Hematopoietic multipotent progenitor cell treated with erythropoietin and hydrocortisone succinate and interleukin-3 and kit ligand, for 4 days (in vitro differentiated cells): ENCODE measurements around the gene KRTAP16-1.
A peak's percentile ranks its signal among the peaks of the same experiment; 100 is the strongest.
"Not testable (repeated sequence)": the region's sequence is repeated elsewhere in the genome, so short reads cannot be mapped to it uniquely, and the experiment has no call there.

ENCODE experiments used
- DNase-seq: peaks from one replicate; pipeline ENCODE4 v3.0.0-alpha.2; 2015

The KRTAP16-1 gene, protein sequence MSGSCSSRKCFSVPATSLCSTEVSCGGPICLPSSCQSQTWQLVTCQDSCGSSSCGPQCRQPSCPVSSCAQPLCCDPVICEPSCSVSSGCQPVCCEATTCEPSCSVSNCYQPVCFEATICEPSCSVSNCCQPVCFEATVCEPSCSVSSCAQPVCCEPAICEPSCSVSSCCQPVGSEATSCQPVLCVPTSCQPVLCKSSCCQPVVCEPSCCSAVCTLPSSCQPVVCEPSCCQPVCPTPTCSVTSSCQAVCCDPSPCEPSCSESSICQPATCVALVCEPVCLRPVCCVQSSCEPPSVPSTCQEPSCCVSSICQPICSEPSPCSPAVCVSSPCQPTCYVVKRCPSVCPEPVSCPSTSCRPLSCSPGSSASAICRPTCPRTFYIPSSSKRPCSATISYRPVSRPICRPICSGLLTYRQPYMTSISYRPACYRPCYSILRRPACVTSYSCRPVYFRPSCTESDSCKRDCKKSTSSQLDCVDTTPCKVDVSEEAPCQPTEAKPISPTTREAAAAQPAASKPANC

DNA sequence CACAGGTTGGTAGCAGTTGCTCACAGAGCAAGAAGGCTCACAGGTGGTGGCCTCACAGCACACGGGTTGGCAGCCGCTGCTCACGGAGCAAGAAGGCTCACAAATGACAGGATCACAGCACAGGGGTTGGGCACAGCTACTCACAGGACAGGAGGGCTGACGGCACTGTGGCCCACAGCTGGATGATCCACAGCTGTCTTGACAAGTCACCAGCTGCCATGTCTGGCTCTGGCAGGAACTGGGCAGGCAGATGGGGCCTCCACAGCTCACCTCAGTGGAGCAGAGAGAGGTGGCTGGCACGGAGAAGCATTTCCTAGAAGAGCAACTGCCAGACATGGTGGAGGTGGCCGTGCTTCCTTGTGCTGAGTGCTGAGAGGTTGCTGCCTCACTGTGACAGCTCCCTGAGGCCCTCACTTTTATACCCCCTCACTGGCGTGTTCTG is at the start of gene KRTAP16-1:
TSS of gene KRTAP16-1 (minus strand) at position 392 of the 442 bp plus-strand sequence. CDS start at position 336, 56 bp downstream.
- peak; percentile 58 for DNase-seq

DNA sequence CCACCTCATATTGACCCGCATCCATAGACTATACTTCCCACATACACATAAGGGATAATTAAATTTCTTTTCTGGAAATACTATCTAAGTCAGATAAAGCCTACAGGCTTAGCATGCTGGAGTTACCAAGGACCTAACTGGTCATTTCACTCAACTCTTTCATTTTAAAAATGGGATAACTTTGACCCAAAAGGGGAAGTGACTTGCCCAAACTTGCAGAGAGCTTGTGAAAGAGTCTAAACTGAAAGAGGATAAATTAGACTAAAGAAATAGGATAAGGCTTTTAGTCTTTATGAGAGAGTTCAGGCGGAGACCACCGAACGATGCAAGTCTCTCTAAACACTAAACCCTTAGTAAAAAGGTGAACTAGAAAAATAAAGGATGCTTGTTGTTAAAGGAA is 45.4 kb upstream of the KRTAP16-1 start:
- peak; percentile 22 for DNase-seq

DNA sequence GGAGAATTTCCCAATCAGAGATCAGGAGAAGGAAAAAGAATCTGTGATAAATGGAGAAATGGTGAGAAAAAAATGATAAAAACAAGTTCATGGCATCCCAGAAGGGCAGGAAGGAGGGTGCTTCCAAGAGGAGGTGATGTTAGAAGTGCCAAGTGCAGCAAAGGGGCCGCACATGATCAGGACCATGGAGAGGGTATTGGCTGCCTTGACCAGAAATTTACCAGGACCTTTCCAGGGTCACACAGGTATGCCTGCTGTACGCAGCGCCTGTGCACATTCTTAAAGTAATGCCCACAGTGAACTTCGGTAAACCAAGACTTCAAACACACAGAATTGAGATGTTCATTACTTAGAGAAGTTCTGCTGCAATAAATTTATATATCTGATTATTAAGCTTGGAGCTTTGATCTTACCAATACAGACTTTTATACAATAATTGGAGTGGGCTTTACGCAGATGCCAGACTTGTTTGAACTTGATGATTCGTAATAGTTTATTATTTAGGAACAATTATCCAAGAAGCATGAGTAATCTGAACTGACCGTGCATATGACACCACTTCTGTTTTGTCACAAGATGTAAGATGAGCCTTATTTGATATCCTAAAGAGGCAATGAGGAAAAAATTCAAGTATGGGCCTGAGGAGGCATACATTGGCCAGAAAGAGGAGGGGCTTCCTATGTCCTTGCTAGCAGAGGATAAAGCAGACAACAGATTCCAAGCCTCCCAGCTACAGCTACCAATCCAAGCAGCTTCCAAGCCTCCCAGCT is 43.7 kb upstream of the KRTAP16-1 start:
- DNase-seq: no peak

DNA sequence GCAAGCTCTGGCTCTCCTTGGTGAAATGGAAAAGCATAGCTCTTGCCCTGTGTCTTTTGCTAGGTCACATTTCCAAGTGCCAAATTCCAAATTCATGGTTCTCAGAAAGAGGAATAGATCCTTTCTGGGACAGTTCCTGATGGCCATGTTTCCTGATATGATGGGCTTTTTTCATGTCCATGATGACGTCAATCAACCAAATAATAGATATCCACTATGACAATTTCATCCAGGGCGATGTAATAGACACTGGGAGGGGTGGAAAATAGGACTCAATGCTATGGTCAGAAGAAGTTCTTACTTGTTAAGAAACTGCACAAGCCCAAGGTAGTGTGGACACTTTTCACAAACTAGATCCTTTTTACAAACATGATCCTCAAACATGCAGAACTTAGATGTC is 42.1 kb upstream of the KRTAP16-1 start:
- no peak for DNase-seq

DNA sequence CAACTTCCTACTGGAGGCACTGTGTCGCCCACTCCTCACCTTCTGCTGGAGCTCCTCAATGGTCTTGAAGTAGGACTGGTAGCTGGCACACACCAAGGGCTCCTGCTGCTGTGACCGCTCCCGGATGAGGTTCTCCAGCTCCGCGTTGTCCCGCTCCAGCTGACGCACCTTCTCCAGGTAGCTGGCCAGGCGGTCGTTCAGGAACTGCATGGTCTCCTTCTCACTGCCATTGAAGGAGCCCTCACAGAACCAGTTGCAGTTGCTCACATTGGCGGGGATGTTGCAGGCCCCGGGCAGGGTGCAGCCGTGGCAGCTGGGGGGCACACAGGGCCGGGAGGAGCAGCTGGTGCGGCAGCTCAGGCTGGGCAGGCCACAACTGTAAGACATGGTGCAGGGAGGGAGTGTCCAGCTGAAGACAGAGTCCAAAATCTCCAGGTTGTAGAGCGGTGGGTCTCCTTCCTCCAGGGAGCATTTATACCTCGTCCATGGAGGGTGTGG is 41.3 kb upstream of the KRTAP16-1 start, which contains the start of gene KRT33A:
TSS of gene KRT33A (minus strand) at position 448 of the 498 bp plus-strand sequence. CDS start at position 387, 61 bp downstream.
- DNase-seq: not testable (repeated sequence)

GRCh38 chr17:41347869-41348760 is 39.0 kb upstream of the KRTAP16-1 start:
- no peak for DNase-seq

GRCh38 chr17:41346421-41346820 is 37.3 kb upstream of the KRTAP16-1 start:
- DNase-seq: not testable (repeated sequence)

DNA sequence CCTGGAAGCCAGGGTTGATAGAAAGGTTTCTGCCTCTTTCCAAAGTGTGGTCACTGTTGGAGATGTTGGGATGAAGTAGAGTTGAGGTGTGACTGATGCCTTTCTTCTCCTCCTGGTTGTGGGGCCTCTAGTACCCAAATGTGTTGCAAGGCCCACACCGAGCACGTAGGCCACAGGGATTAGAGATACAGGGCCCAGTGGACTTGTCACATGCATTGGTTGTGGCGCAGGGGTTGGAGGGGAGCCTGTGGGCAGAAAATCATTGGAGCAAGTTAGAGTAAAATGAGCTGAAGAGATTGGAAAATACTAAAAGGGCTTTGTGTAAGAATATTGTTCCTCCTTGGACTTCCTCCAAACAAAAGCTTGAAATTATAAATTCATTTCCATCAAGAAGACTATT is 36.9 kb upstream of the KRTAP16-1 start:
- DNase-seq: no peak

DNA sequence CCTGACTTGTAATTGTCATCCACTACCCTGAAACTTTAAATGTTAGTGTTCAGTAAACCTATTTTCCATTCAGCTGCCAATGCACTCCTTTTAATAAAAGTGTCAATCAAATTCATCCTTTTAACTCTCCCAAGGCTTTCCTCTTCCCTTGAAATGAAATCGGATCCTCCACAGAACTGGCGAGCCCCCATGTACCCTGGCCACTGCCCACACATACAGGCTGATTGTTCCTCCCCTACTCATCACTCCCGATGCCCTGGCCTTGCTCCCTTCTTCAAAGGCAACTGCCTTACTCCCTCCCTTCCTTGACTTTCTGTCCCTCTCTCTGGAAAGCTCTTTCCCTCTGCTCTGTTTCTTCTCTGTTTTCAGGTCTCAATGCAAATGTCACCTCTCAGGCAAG is 33.9 kb upstream of the KRTAP16-1 start:
- no peak for DNase-seq

DNA sequence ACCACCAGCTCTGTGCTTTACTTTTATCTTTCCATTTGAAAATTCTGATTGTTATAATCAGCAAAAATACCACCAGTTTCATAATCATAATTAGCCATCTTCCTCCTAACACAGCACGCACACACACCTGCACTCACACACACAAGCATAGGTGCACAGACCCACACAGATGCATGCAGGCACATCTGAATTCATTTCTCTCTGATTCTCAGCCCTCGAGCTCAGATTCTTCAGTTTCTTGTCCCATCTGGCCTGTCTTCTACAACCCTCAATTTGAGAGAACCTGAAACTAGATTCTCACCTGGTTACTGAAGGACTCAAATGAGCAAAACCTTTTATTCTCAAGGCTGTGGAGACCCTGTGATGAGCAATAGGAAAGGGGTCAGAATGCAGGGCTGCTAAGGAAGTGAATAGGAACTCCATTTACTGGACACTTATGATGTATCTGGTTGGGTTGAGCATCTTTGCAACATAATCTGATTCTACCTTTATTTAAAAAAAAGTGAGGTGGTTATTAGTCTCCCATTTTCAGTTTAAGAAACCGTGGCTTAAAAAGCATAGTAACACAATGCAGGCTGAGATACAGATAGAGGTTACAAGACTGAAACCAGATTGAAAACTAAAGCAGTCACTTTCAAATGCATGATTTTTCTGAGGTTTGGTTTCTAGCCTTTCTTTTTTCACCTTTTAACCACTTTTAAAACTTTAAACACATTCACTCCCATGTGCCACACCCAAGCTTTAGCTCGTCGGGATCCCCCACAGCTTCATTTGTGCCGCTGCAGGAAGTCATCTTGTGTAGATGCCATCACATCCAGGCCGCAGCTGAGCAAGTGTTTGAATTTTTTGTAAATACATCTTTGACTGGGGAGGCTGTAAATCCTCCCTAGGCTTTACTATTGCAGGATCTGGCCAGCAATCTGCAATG is 32.1 kb upstream of the KRTAP16-1 start:
- no peak for DNase-seq

DNA sequence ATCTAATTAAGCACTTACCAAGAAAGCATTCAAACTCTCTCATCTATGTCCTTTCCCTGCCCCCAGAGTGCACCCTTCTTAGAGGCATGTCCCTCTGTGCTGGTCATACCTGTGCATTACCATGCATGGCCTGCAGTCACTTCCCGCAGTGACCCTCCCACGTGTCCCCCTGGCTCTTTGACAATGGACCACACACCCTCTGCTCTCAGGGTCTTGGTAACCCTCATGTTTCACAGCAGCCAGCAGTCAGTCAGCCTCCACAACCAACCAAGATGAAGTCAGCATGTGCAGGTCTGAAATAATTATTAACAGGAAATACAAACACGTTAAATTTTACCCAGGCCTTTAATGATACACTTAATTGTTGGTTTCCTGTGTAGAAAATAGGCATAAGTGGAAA is 31.4 kb upstream of the KRTAP16-1 start:
- no peak for DNase-seq

DNA sequence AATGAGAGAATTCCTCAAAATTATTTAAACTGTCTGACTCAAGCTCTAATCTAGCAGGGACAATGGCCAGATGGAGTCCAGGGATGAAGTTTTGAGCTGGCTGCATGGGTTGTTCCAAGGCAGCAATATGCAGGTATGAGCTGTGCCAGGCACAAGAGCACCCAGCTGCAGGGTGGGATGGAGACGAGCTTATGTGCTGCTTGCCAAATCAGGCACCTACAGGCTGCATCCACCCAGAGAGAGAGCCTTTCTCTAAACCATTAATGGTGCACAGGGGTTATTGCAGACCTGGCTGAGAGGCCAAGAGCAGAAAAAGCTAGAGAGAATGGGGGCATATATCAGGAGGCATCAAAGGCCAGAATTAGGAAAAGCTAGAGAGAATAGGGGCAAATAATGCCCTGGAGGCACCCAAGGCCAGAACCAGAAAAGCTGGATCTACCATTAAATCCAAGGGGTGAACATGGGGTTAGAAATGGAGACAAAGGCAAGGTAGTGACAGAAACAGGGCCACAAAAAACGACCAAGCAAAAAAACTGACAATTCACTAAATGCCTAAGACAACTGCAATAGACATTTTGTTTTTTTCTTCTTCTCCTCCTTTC is 30.6 kb upstream of the KRTAP16-1 start:
- DNase-seq: no peak

DNA sequence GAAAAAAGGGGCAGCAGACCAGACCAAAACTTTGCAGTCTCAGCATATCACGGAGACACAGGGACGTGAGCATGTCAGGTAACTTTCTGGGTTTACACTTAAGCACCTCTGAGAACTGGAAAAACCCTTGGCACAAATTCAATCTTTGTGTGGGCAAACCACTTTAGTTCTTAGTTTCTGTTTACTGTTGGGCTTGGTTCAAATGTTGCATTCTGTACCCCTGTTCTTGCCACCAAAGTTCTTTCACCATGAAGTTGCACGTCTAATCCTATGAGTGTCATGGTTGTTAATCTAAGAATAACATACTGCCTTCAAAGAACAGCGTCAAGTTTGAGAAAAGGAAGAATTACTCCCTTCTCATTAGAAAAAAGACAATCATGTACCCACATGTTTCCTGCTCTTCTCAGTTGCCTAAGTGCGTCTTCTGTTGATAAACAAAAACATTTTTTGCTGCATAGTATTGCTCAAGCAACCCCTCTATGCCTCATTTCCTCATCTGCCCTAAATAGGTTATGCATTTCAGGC is 29.9 kb upstream of the KRTAP16-1 start:
- DNase-seq: peak; percentile 6

GRCh38 chr17:41335747-41336146 is 26.6 kb upstream of the KRTAP16-1 start:
- no peak for DNase-seq

DNA sequence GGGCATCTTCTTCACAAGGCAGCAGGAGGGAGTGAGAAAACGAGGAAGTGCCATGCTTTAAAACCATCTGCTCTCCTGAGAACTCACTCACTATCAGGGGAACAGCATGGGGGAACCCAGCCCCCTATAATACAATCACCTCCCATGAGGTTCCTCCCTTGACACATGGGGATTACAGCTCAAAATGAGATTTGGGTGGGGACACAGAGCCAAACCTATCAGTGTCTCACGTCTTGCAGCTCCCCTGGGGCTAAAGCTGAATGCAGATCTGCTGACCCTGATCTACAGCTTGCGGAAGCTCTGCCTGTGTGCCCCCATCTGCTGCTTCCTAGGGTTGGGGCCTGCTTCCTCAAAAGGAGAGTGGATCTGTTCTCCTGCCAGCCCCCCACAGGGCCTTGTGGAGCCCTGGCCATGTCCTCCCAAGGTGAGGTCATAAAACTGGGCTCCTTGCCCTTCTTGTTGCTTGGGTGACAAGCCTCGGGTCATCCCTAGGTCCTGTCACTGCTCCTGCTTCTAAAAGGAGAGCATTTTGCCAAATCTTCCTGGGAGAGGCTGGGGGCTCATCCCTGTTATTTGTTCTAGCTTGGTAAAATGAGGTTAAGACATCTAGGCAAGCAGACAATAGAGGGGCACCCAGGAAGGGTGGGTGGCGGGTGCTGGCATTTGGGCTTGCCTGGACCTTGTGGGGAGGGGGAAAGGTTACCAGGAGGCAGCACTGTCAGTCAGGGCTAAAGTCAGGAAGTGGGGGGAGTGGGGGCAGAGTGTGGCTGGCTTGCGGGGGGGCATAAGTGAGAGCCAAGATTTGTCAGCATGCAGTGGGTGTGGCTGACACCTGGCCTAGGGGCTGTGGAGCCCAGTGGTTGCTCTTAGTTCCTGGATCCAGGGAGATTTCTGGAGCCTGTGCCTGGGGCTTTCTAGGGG is 25.5 kb upstream of the KRTAP16-1 start:
- peak; percentile 21 for DNase-seq

DNA sequence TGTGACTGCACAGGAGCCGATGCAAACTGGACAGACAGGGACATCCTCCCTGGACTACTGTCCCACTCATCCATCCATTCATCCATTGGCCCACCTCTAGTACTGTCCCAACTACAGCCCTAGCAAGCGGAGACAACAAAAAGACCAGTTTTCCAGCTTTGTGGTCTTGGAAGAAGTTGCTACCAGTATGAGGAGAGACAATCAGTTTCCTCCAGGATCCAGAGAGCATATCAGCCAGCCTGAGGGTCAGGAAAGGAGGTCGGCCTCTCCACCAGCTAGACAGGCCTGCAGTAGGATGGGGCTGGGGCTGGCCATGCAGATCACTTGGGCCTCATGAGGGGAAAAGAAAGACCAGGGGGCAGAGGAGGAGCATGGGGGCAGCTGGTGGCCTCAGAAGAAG is 24.7 kb upstream of the KRTAP16-1 start:
- DNase-seq: no peak

DNA sequence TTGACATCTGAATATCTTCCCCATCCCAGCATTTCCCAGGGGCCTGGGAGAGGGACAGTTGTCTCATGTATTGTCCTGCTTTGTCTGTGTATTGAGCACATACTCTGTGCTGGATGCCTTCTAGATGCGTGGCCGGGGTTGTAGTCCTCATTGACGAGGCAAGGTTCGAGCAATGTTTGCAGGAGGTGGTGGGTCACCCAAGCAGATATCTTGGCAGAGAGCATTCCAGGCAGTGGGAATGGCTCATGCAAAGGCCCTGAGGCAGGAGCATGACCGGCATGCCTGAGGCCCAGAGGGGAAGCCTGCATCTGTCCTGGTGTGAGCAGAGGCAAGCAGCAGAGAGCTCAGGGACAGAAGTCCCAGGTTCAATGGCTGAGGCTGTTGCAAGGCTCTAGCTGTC is 24.0 kb upstream of the KRTAP16-1 start:
- DNase-seq: no peak

DNA sequence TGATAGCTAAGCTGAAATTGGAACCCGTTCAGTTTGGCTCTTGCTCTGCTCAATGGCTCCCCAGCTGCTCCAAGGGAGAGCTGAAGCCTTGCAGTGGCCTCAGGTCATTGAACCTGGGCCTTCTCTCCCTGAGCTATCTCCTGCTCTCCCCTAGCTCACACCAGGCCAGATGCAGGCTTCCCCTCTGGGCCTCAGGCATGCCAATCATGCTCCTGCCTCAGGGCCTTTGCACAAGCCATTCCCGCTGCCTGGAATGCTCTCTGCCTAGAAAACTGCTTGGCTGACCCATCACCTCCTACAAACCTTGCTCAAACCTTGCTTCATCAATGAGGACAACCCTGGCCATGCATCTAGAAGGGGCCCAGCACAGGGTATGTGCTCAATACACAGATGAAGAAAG is 23.1 kb upstream of the KRTAP16-1 start:
- DNase-seq: no peak

DNA sequence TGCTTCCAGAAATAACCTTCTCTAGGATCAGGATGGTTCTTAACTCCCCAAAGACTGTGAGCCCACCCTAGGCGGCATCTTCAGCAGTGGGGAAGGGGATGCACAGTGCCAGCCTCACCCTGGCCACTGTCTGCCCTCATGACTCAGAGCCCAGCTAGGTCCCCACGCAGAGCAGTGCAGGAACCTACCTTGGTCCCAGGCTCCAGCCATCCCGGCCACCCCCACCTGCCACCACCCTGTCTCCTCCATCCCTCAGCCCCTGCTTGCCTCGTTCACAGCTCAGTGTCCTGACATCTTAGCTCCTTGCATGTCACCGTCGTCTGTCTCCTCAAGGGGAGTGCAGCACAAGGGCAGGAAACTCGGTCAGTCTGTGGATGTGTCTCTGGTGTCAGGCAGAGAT is 22.5 kb upstream of the KRTAP16-1 start:
- DNase-seq: no peak
